HG03139 (cell line): ENCODE measurements around the gene ABCC6.
"Not testable (repeated sequence)": the region's sequence is repeated elsewhere in the genome, so short reads cannot be mapped to it uniquely, and the experiment has no call there.

Experiments
- ATAC-seq: cut with Tn5 transposase; IDR thresholded peaks from one replicate; pipeline ENCODE4 v1.9.1; 2021; ENCODE audit not compliant: unreplicated experiment

The ABCC6 gene

DNA sequence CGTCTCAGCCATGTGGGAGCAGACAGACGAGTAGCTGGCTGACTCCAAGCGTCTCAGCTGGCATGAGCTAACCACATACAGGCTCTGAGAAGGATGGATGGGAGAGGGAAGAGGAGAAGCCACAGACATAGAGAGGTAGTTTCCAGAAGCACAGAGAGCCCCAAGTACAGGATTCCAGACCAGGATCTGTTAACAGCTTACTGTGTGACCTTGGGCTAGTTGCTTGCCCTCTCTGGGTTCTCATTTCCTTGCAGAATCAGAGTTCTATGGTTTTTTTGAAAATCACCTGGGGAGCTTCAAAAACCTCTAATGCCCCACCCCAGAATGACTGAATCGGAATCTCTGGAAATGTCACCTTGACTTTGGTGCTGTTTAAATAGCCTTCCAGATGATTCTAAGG, 60.2 kb downstream of the ABCC6 start:
- ATAC-seq, result no peak

DNA sequence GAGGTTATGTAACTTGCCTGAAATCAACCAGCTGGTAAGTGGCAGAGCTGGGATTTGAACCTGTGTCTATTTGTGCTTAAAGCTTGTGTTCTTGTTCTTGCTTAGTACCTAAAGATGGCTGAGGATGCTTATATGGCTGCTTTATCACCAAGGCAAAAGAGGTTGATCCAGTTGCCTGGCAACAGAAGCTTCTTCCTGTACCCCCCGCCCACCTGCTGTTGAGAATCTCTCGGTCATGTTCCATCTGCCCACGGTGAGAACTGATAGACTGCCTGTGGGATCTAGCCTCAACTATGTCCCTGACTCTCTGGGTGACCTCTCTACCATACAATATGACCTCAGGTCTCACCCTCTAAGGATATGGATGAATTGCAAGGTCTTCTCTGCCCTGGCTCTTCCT, 60.7 kb downstream of the ABCC6 start:
- no peak for ATAC-seq

DNA sequence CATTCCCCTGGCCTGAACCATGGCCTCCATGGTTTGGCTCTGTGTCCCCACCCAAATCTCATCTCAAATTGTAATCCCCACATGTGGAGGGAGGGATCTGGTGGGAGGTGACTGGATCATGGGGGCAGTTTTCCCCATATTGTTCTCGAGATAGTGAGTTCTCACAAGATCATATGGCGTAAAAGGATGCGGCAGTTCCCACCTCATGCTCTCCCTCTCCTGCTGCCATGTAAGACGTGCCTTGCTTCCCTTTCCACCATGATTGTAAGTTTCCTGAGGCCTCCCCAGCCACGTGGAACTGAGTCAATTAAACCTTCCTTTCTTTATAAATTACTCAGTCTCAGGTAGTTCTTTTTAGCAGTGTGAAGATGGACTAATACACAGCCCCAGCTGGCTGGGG, 61.5 kb downstream of the ABCC6 start:
- ATAC-seq, result not testable (repeated sequence)

DNA sequence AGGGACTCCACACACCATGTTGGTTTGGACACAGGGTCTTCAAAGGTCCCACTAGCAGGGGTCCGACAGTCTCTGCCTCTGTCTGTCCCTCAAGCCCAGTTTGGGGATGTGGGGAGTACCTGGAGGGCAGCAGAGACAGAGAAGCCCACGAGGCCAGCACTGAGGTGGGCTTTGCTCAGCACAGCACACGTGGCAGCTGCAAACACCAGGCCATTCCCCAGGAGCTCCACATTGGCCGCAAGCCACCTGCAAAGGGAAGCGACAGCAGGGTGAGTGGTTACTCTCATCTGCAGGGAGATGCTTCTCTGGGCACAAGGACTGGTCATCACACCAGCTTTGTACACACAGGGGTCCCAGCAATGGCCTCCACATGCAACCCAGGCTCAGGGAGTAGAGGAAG, 62.0 kb downstream of the ABCC6 start:
- ATAC-seq, result no peak

DNA sequence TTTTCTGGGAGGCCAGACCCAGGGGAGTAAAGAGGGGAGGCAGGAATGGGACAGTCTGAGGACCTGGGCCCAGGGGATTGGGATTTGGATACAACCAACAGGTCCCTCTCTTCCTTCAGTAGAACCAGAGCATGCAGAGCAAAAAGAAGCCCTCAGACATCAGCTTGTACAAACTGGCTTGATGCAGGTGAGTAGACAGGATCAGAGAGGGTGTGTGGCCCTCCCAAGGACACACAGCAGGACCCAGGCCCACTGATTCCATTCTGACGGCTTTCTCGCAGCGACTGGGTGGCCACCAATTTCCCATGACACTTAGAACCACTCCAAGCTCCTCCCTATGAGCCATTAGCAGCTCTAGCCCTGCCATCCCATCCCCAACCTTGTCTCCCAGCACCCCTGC, 63.6 kb downstream of the ABCC6 start:
- ATAC-seq, result no peak

DNA sequence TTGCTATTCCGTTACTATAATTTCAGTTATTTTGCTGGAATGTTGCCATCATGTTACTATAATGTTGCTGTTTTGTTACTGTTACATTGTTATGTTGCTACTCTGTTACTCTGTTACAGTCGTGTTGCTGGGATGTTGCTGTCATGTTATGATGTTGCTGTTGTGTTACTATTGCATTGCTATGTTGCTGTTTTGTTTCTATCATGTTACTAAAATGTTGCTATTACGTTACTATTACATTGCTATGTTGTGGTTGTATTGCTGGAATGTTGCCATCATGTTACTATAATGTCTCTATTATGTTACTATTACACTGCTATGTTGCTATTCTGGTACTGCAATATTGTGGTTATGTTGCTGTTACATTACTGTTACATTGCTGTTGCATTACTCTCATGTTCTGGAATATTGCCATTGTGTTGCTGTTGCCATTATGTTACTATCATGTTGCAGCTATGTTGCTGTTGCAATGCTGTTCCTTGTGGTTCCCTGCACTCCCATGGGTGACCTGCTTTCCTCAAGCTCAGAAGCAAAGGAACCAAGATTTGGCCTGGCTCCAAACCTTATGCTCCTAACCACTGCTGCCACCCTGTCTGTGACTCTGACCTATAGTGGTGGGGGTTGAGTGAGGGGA, 64.4 kb downstream of the ABCC6 start:
- ATAC-seq, result no peak

DNA sequence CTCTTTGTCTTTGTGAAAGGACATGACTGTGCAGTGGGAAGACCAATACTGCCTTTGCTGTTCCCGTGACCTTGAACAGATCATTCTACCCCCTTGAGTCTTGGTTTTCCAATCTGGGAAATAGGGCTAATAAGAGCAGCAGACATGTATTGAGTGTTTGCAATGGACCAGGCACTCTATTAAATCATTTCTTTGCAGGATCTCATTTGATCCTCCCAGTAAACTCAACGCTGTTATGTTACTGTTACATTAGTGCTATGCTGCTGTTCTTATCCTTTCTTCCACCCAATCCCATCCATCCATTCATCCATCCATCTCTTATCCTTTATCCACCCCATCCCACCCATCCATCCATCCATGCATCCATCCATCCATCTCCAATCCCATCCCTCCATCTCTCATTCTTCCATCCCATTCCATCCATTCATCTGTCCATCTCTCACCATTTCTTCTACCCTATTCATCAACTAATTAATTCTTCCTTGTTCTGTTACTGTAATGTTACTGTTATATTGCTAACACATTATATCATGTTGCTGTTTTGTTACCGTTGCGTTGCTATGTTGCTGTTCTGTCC, 65.1 kb downstream of the ABCC6 start:
- ATAC-seq, result no peak

DNA sequence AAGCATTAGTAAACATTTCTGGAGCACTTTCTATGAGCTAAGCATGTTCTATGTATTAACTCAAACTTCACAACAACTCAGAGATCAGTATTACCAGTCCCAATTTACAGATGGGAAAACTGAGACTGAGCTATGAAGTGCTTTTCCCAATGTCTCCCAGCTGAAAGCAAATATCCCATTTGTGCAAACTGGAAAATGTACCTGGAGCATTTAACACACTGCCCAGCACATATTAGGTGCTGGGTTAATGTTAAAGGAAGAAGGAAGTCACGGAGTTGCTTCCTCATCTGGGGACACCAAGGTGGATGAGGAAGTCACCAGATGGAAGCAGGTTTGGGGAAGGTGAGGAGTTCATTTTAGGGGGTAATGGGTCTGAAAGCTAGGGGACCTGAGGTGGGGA, 66.1 kb downstream of the ABCC6 start:
- no peak for ATAC-seq

DNA sequence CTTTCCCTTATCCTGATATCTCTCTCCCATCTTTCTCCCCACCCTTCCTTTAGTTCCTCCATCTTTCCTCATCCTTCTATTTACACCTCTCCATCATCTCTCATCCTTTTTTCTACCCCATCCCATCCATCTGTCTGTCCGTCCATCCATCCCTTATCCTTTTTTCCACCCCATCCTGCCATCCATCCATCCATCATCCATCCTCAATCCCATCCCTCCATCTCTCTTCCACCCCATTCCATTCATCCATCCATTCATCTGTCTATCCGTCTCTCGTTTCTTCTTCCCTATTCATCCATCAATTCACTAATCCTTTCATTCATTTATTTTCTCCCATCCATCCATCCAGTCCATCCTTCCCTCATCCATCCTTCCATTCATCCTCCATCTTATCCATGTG, 68.1 kb downstream of the ABCC6 start:
- ATAC-seq, result no peak

DNA sequence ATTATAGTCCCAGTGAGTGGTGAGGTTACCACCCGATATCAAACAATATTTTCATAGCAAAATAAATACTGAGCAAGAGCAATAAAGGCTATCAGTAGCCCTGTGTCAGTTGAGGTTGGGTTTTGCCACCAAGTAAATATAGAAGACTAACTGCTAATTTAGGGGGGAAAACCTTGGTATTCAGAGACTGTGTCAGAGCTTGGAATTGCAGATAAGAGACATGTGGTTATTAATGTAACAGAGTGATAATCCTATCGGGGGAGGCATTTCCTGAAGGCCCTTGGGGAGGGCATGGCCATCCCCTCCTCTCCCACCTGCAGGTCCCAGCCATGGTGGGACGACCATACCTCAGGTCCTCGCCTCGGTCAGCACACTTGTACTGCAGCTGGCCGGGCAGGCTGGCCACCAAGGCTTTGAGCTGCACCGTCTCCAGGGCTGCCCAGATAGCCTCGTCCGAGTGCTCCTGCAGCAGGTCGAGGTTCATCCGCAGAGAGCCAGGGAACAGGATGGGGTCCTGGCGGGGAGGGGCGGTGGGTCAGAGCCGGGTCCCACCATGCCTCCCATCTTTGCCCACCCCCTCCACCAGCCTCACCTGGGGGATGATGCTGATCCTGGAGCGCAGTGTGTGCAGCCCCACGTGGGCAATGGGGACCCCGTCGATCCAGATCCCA, 68.9 kb downstream of the ABCC6 start:
- ATAC-seq, result no peak

DNA sequence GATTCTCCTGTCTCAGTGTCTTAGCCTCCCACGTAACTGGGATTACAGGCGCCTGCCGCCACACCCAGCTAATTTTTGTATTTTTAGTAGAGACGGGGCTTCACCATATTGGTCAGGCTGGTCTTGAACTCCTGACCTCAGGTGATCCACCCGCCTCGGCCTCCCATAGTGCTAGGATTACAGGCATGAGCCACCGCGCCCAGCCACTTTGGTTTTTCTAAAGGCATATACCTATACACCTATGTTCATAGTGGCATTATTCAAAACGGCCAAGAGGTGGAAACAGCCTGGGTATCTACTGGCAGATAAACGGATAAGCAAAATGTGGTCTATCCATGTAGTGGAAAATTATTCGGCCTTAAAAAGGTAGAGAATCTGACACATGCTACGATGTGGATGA, 70.3 kb downstream of the ABCC6 start:
- ATAC-seq, result not testable (repeated sequence)

DNA sequence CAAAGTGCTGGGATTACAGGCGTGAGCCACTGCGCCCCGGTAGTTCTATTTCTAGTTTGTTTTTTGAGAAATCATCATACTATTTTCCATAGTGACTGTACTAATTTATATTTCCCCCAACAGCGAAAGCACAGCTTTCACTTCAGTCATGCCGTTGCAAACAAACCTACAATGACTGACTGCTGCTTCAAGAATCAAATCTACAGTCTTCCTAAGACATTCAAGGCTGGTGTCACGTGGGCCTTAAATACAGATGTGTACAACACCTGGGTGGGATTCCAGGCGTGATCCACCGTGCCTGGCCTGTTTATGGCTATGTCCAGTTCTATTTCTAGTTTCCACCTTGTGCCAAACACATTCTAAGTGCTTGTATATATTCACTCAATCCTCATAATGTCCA, 72.0 kb downstream of the ABCC6 start:
- ATAC-seq, result no peak

DNA sequence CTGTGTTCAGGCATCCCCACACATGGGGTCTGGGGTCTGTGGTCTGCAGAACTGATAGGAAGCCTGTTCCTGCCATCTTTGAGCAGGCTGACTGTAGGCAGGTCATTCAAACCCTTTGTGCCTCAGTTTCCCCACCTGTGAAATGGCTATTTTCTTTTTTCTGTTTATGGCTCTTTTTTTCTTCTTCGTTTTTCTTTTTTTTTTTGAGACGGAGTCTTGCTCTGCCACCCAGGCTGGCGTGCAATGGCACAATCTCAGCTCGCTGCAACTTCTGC, 72.5 kb downstream of the ABCC6 start:
- no peak for ATAC-seq

DNA sequence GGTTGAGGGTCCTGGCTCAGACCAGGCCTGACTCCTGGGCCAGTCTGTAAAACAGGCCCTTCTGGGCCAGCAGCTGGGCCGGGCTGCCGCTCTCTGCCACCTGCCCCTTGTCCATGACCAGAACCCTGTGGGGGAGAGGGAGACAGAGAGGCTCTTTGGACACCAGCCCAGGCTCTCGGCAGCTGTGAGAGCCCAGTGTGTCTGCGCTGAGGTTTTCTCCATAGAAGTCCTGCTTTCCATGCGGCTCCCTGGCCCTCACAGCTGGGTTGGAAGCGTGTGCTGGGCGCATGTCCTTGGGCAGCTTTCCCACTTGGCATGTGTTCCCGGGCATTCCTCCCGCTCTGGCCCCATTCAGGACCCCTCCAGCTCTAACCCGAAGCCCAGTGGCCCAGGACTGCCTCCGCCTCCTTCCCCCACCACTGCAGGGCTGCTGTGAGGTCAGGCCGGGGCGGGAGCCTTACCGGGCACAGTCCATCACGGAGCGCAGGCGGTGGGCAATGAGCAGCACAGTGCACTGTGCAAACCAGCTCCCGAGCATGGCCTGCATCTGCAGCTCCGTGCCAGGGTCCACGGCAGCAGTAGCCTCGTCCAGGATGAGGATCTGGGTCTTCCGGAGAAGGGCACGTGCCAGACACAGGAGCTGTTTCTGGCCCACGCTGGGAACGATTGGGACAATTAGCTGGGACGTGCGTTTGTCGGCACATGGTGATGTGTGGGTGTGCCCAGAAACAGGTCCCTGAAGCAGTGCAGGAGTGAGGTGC, 73.0 kb downstream of the ABCC6 start:
- no peak for ATAC-seq

DNA sequence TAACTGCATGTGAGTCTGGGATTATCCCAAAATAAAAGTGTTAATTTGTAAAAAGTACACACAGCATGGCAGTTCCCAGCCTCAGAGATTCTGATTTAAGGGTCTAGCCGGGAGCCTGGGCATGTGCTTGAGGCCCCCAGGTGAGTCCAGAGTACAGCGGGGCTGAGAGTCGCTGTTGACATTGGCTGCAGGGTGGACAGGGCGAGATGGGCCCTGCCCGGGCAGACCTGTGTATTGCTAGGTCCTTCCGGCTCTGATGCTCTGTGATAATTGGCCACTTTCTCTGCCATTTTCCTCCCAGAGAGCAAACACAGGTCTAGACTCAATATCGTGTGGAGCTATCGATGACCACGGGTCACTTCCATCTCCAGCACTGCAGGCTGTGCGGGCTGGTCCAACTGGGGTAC, 73.6 kb downstream of the ABCC6 start:
- ATAC-seq, result no peak

DNA sequence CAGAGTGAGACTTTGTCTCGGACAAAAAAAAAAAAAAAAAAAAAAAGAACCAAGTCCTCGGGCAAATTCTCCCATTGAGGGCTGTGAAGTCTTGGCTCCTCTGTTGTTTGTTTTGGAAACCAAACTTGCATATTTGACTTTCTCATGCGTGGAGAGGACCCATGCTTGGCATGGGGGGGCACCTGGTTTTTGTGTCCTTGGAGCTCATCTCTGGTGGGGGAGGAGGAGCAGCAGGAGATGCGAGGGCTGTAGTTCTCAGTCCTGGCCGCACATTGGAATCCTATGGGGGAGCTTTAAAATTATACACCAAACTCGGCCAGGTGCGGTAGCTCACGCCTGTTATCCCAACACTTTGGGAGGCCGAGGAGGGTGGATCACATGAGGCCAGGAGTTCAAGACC, 74.5 kb downstream of the ABCC6 start:
- ATAC-seq, result no peak

DNA sequence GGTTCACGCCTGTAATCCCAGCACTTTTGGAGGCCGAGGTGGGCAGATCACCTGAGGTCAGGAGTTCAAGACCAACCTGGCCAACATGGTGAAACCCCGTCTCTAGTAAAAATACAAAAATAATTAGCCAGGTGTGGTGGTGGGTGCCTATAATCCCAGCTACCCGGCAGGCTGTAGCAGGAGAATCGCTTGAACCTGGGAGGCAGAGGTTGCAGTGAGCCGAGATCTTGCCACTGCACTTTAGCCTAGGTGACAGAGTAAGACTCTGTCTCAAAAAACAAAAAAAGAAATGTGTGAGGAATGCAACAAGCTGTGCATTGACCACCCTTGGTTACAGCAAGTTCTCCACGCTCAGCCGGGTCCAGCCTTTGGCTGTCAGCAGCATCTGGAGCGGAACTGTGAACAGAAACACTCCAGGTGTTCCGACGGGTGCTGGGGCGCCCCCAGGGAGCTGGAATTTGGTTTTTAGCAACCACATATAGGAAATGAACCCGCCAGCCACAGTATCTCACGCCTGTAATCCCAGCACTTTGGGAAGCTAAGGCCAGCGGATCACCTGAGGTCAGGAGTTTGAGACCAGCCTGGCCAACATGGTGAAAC, 75.2 kb downstream of the ABCC6 start:
- not testable (repeated sequence) for ATAC-seq

DNA sequence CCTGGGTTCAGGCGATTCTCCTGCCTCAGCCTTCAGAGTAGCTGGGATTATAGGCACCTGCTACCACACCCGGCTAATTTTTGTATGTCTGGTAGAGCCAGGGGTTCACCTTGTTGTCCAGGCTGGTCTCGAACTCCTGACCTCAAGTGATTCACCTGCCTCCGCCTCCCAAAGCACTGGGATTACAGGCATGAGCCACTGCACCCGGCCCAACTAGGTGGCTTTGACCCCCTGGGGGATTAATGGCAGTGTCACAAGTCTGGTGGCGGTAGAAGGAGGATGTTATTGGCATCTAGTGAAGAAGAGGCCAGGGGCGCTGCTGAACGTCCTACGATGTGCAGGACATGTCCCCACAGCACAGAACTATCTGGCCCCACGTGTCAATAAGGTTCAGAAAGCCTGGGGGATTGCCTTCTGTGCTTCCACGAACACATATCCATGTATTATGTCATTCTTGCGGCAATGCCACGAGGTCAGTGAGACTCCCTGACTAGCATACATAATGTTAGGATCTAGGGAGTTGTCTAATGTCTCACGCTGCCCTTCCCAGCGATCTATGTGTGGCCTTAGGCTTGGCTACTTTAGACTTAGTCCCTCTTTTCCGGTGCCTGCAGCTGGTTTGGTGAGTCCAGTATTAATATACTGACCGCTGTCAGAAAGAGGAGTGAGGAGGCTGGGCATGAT, 75.8 kb downstream of the ABCC6 start:
- no peak for ATAC-seq

DNA sequence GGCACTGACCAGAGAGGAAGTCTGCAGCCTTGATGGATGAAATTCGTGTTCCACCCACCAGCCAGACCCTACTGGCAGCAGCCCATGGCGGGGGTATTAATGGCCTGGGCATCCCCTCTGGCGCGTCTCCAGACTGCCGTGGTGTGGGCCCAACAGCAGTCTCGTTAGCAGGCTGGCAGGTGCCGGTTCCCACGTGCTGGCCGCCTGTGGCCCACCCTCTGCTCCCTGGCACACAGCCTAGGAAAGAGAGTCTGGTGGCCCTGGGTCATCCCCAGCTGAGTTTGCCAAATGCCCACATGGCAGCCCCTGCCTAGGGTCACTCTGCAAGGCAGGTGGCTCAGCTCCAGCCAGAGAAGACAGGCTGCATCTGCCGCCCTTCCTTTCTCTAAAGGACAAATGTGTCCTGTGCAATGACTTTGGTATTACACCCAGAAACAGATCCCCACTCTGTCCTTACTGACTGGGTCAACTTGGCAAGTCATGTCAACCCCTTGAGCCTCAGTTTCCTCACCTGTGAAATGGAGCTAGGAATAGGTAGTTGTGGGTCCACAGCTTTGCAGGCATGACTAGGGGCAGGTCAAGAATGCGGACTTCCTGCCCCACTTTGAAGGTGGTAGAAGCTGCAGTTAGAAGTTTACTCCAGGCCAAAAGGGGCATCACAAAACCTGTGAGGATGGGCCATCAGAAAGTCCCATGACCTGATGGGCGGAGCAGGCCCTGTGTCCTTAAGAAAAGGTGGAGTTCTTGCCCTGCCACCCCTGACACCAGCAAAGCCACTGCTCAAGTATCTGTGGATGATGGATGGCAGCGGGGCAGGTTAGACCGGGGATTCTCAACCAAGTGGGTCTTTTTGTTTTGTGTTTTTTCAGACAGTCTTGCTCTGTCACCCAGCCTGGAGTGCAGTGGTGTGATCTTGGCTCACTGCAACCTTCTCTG, 76.6 kb downstream of the ABCC6 start:
- no peak for ATAC-seq

DNA sequence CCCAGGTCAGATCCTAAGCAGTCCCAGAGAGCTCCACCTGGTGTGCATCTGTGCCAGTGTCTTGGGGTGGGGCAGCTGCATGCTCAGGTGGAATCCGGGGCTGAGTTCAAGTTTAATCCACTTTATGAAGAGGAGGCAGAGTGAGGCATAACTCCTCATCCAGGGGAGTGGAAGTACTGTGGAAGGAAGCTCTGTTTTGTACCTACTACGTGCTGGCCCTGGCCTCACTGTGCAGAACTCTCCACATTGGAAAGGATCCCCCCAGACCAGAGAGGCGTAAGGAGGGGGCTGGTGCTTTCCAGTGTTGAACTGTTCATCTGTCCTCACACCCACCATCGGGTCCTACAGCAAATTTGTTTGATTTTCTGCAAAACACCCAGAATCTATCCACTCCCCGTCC, 78.0 kb downstream of the ABCC6 start:
- ATAC-seq, result no peak
